DLD1 (cell line): ENCODE results near the gene UPK3BL2.
"Not testable (repeated sequence)": the region's sequence is repeated elsewhere in the genome, so short reads cannot be mapped to it uniquely, and the experiment has no call there.

ENCODE experiments used
- in situ Hi-C: cut with HindIII; loops from 2 replicates; pipeline ENCODE4 v1.10.0; 2017; ENCODE audit warnings: low sequenced_read_pairs

The UPK3BL2 gene

GRCh38 chr7:102496861-102497260 lies 46.6 kb downstream of the UPK3BL2 start:
- in situ Hi-C loops: not testable (repeated sequence)

GRCh38 chr7:102494473-102495149 lies 48.9 kb downstream of the UPK3BL2 start:
- in situ Hi-C loops: not testable (repeated sequence)

GRCh38 chr7:102494026-102494425 lies 49.5 kb downstream of the UPK3BL2 start:
- in situ Hi-C loops: not testable (repeated sequence)

GRCh38 chr7:102493220-102493935 lies 50.1 kb downstream of the UPK3BL2 start:
- in situ Hi-C loops: not testable (repeated sequence)

GRCh38 chr7:102490529-102491075 lies 52.9 kb downstream of the UPK3BL2 start:
- in situ Hi-C loops: not testable (repeated sequence)
